Mesothelial cell of epicardium (in vitro differentiated cells): Measurements from ENCODE around the gene OR6B2. TPM values are rescaled to one million over a fixed set of nuclear protein-coding genes. Genes with fewer than 3 reads are reported as not detected.

Experiments
- DNase-seq, 2 experiments: peaks; one replicate each; pipeline ENCODE4 v3.0.0; 2021; ENCODE audit warnings: low spot score in 2 of 2; ENCODE audit not compliant: unreplicated experiment in 2 of 2
- H3K27ac Mint-ChIP-seq: 2 replicates; pipeline ENCODE4 v1.8.0; 2021; ENCODE audit warnings: mixed read lengths
- H3K27me3 Mint-ChIP-seq: 2 replicates; pipeline ENCODE4 v1.8.0; 2021; ENCODE audit warnings: low read depth, mixed read lengths
- H3K36me3 Mint-ChIP-seq: 2 replicates; pipeline ENCODE4 v1.8.0; 2021; ENCODE audit warnings: mixed read lengths
- H3K4me1 Mint-ChIP-seq: 2 replicates; pipeline ENCODE4 v1.8.0; 2021; ENCODE audit warnings: mixed read lengths
- H3K4me3 Mint-ChIP-seq: 2 replicates; pipeline ENCODE4 v1.8.0; 2021; ENCODE audit warnings: mild to moderate bottlenecking, moderate library complexity, mixed read lengths
- H3K9me3 Mint-ChIP-seq: 2 replicates; pipeline ENCODE4 v1.8.0; 2021; ENCODE audit warnings: mixed read lengths
- total RNA-seq: library from RNA; stranded (reverse); gene quantifications from 3 replicates; pipeline ENCODE4 v1.2.1, GENCODE V29; 2021
- TF ChIP-seq, protein P1 (sequence below): fragments of 200-600 bp; sonication (generic); IDR thresholded peaks from one replicate; pipeline ENCODE4 v1.5.0; 2021; ENCODE audit warnings: antibody characterized with exemption; ENCODE audit not compliant: unreplicated experiment

OR6B2 gene
- total RNA-seq, 1 donor from 2014 or later = not detected

DNA sequence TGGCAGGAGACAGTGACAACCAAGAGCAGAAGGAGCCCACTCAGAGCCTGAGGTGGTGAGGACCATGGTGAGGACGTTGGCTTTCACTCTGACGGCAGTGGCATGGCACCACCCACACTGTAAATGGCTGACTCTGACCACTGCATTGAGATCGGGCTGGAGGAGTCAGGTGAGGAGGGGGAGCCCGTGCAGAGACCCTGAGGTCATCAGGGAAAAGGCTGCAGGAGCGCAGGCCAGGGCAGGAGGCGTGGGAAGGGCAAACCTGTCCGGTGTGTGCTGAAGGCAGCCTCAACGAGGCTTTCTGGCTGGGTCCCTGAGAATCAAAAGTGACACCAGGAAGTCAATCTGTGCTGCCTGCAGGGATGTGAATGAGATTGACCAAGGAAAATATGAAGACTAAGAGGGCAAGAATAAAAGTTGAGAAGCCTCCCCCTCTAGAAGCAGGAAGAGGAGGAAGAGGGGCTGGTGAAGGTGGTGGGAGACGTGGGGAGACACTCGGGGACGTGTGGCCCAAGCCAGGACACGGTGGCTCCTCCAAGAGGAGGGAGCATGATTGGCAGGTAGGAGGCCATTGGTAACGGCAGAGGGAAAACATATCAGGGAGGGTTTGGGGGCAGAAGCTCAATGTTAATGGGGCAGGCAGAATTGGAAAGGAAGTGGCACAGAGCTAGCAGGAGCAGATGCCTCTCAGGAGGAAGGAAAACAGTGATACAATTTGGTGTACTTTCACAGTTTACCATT is 25.1 kb upstream of the OR6B2 start:
- no peak for DNase-seq
- TF ChIP-seq, protein P1, sequence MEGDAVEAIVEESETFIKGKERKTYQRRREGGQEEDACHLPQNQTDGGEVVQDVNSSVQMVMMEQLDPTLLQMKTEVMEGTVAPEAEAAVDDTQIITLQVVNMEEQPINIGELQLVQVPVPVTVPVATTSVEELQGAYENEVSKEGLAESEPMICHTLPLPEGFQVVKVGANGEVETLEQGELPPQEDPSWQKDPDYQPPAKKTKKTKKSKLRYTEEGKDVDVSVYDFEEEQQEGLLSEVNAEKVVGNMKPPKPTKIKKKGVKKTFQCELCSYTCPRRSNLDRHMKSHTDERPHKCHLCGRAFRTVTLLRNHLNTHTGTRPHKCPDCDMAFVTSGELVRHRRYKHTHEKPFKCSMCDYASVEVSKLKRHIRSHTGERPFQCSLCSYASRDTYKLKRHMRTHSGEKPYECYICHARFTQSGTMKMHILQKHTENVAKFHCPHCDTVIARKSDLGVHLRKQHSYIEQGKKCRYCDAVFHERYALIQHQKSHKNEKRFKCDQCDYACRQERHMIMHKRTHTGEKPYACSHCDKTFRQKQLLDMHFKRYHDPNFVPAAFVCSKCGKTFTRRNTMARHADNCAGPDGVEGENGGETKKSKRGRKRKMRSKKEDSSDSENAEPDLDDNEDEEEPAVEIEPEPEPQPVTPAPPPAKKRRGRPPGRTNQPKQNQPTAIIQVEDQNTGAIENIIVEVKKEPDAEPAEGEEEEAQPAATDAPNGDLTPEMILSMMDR = no peak
- Mint-ChIP-seq H3K9me3 (no peaks in the 10 kb centered on the region), H3K27me3 (peaks cover 94% of the 10 kb centered on the region), H3K4me3 (no peak overlapping the region), H3K27ac (no peak overlapping the region), H3K4me1 (no peaks in the 10 kb centered on the region), H3K36me3 (no peaks in the 10 kb centered on the region)

DNA sequence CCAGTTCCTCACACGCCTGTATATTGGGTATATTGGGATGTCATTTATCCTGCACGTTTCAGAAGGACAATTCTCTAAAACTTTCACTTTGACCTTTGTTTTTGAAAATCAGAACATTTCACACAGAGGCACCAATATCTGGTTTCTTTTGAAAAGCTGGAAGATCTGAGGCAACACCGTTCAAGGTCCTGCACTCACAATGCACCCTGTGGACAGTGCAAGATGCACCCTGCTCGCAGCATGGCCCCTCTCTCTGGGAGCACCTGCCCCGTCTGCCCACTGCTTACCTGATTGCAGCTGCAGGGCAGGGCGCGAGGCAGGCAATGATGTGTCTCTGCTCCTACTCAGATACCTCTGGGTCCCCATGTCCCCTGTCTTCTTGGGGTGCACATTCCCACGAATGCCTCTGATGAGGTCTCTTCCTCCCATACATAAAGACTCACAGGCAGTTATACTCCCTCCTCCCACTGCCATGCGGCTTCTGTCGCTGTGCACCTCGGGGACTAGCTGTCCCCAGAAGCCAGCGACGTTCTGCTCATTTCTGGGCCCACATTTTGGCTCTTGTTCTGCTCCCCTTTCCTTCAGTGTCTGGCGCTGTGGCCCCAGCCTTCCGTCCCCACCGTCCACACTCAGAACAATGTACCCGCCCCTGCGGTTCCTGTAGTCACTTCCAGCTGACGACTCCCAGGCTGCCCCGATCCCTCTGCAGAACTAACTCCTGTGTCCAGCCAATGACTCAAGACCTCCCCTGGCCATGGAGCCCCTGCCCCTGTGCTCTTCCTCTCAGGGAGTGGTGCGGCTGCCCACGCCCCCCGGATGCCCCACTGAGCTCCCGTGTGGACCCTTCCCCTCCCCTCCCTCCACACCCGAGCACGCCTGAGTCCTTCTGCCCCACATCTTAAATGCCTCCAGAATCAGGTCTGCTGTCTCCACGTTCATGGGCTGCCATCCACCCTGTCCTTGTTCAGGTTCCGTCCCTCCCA is 23.2 kb upstream of the OR6B2 start, which contains the start of gene OR6B3:
TSS of gene OR6B3 (minus strand) at position 349 of the 983 bp plus-strand sequence.
- H3K27me3 Mint-ChIP-seq = peaks cover 95% of the 10 kb centered on the region
- no peaks in the 10 kb centered on the region for H3K36me3 Mint-ChIP-seq
- TF ChIP-seq, protein P1 = no peak
- peak in 1 of 2 experiments; percentile 26 for DNase-seq
- no peak within 1 kb of the TSS for H3K4me3 Mint-ChIP-seq
- no peaks in the 10 kb centered on the region for H3K4me1 Mint-ChIP-seq
- H3K27ac Mint-ChIP-seq = no peak within 1 kb of the TSS
- H3K9me3 Mint-ChIP-seq = no peaks in the 10 kb centered on the region

GRCh38 chr2:240052524-240052923 is 22.3 kb upstream of the OR6B2 start:
- Mint-ChIP-seq H3K36me3 (no peaks in the 10 kb centered on the region), H3K9me3 (no peaks in the 10 kb centered on the region), H3K4me3 (no peak overlapping the region), H3K27ac (no peak overlapping the region), H3K27me3 (peaks cover 94% of the 10 kb centered on the region), H3K4me1 (no peaks in the 10 kb centered on the region)
- DNase-seq = no peak
- TF ChIP-seq, protein P1 = no peak

DNA sequence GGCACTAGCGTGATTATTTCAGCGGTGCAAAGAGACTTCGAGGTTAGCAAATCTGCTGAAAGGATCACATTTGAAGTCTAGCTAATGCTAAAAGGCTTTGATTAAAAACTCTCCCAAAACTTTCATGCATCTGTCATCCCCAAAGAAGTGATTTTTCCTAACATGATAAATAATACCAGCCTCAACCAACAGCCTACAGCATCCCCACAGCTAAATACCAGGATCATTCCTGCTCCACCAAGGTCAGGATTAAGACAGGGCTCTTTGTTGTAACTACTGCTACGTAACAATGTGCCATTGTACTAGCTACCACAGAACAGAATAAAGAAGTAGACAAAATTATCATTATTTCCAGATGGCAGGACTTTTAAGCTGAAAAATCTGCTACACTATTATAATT is 21.5 kb upstream of the OR6B2 start:
- Mint-ChIP-seq H3K4me3 (no peak overlapping the region), H3K36me3 (no peaks in the 10 kb centered on the region), H3K4me1 (no peaks in the 10 kb centered on the region), H3K27me3 (peaks cover 94% of the 10 kb centered on the region), H3K27ac (no peak overlapping the region), H3K9me3 (no peaks in the 10 kb centered on the region)
- no peak for DNase-seq
- TF ChIP-seq, protein P1 = no peak

DNA sequence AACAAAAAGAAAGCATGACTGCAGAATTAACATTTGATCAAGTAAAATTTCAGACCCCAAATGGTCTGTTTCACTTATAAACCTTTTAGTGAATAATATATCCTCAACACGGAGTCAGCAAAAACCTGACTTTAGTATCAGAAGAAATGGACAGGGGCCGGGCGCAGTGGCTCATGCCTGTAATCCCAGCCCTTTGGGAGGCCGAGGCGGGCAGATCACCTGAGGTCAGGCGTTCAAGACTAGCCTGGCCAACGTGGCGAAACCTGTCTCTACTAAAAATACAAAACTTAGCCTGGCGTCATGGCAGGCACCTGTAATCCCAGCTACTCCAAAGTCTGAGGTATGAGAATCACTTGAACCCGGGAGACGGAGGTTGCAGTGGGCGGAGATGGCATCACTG is 20.0 kb upstream of the OR6B2 start:
- Mint-ChIP-seq H3K4me3 (no peak overlapping the region), H3K27ac (no peak overlapping the region), H3K4me1 (no peaks in the 10 kb centered on the region), H3K27me3 (peaks cover 91% of the 10 kb centered on the region), H3K9me3 (no peaks in the 10 kb centered on the region), H3K36me3 (no peaks in the 10 kb centered on the region)
- TF ChIP-seq, protein P1 = no peak
- DNase-seq = no peak
